Mesenchymal stem cell (in vitro differentiated cells and primary cell): ENCODE results near the gene CD46.
"Not testable (repeated sequence)": the region's sequence is repeated elsewhere in the genome, so short reads cannot be mapped to it uniquely, and the experiment has no call there.

Experiments used
- DNase-seq: peaks from one replicate; pipeline ENCODE4 v3.0.0-alpha.2; 2013
- H2AFZ ChIP-seq: one replicate; pipeline ENCODE4 v1.6.1; 2013; ENCODE audit warnings: low read depth, mild to moderate bottlenecking, control low read depth, inconsistent platforms, low read length, moderate library complexity
- H2AK5ac ChIP-seq: 2 replicates; pipeline ENCODE4 v1.6.1; 2013; ENCODE audit warnings: low read length, moderate library complexity, mild to moderate bottlenecking, inconsistent platforms; ENCODE audit not compliant: severe bottlenecking
- H2BK120ac ChIP-seq: one replicate; pipeline ENCODE4 v1.6.1; 2013; ENCODE audit warnings: low read depth, mild to moderate bottlenecking, inconsistent platforms, low read length, moderate library complexity
- H2BK12ac ChIP-seq, 2 experiments: one replicate each; pipeline ENCODE4 v1.6.1; 2013; ENCODE audit warnings: inconsistent platforms in 2 of 2, low read length in 2 of 2, mild to moderate bottlenecking in 2 of 2, moderate library complexity in 2 of 2, control low read depth in 1 of 2
- H2BK15ac ChIP-seq: one replicate; pipeline ENCODE4 v1.6.1; 2013; ENCODE audit warnings: mild to moderate bottlenecking, low read depth, inconsistent platforms; ENCODE audit not compliant: poor library complexity, severe bottlenecking
- H2BK5ac ChIP-seq: 2 replicates; pipeline ENCODE4 v1.6.1; 2013; ENCODE audit warnings: low read depth, mild to moderate bottlenecking, low read length, control low read depth, inconsistent platforms; ENCODE audit not compliant: poor library complexity, severe bottlenecking
- H3K14ac ChIP-seq, 2 experiments: one replicate each; pipeline ENCODE4 v1.6.1; 2013; ENCODE audit warnings: inconsistent platforms in 2 of 2, low read length in 2 of 2, control low read depth in 1 of 2, mild to moderate bottlenecking in 1 of 2, moderate library complexity in 1 of 2
- H3K18ac ChIP-seq, 2 experiments: one replicate each; pipeline ENCODE4 v1.6.1; 2013; ENCODE audit warnings: inconsistent platforms in 2 of 2, low read length in 2 of 2, control low read depth in 1 of 2, low read depth in 1 of 2, mild to moderate bottlenecking in 1 of 2
- H3K23ac ChIP-seq, 2 experiments: one replicate each; pipeline ENCODE4 v1.6.1; 2013; ENCODE audit warnings: inconsistent platforms in 2 of 2, low read length in 2 of 2, mild to moderate bottlenecking in 2 of 2, moderate library complexity in 2 of 2, control low read depth in 1 of 2
- H3K27ac ChIP-seq: 2 replicates; pipeline ENCODE4 v1.5.1; 2013; ENCODE audit warnings: mild to moderate bottlenecking, moderate library complexity, low read length, control low read depth, inconsistent platforms; ENCODE audit not compliant: poor library complexity, severe bottlenecking
- H3K27me3 ChIP-seq, 2 experiments: 2 replicates each; pipeline versions ENCODE4 v1.6.1 to v1.7.0; 2013; ENCODE audit warnings: low read length in 2 of 2, mild to moderate bottlenecking in 2 of 2, moderate library complexity in 2 of 2, control low read depth in 1 of 2, inconsistent platforms in 1 of 2; ENCODE audit not compliant: control insufficient read depth in 1 of 2, insufficient read depth in 1 of 2
- H3K36me3 ChIP-seq, 2 experiments: 2 replicates each; pipeline versions ENCODE4 v1.6.1 to v1.7.0; 2013; ENCODE audit warnings: low read length in 2 of 2, control low read depth in 1 of 2, inconsistent platforms in 1 of 2, low read depth in 1 of 2, mild to moderate bottlenecking in 1 of 2; ENCODE audit not compliant: insufficient read depth in 2 of 2, control insufficient read depth in 1 of 2
- H3K4ac ChIP-seq, 2 experiments: one replicate each; pipeline ENCODE4 v1.6.1; 2013; ENCODE audit warnings: inconsistent platforms in 2 of 2, low read length in 2 of 2, mild to moderate bottlenecking in 2 of 2, moderate library complexity in 2 of 2, control low read depth in 1 of 2, low read depth in 1 of 2
- H3K4me1 ChIP-seq: 2 replicates; pipeline ENCODE4 v1.6.1; 2013; ENCODE audit warnings: low read depth, low read length, control low read depth; ENCODE audit not compliant: control insufficient read depth, insufficient read depth
- H3K4me2 ChIP-seq: 2 replicates; pipeline ENCODE4 v1.6.1; 2013; ENCODE audit warnings: low read length, mild to moderate bottlenecking, inconsistent platforms; ENCODE audit not compliant: poor library complexity, severe bottlenecking
- H3K4me3 ChIP-seq, 2 experiments: 2 replicates each; pipeline versions ENCODE4 v1.5.1 to v1.7.0; 2013; ENCODE audit warnings: low read length in 2 of 2, mild to moderate bottlenecking in 2 of 2, control low read depth in 1 of 2, low read depth in 1 of 2; ENCODE audit not compliant: insufficient read depth in 1 of 2
- H3K79me1 ChIP-seq: replicated peaks from 2 replicates; pipeline ENCODE4 v1.6.1; 2013; ENCODE audit warnings: mild to moderate bottlenecking, control low read depth, low read length, inconsistent platforms; ENCODE audit not compliant: poor library complexity, severe bottlenecking
- H3K9ac ChIP-seq: 2 replicates; pipeline ENCODE4 v1.7.0; 2013; ENCODE audit warnings: mild to moderate bottlenecking, low read length, moderate library complexity
- H3K9me3 ChIP-seq: 2 replicates; pipeline ENCODE4 v1.7.0; 2013; ENCODE audit warnings: mild to moderate bottlenecking, low read length; ENCODE audit not compliant: control insufficient read depth
- H4K8ac ChIP-seq: one replicate; pipeline ENCODE4 v1.6.1; 2013; ENCODE audit warnings: inconsistent platforms, mild to moderate bottlenecking, low read length, moderate library complexity
- H4K91ac ChIP-seq: one replicate; pipeline ENCODE4 v1.6.1; 2013; ENCODE audit warnings: mild to moderate bottlenecking, low read length, inconsistent platforms
- WGBS: methylation state at CpG from one replicate; pipeline ENCODE4 v1.1.7; 2013; ENCODE audit warnings: mixed read lengths; 5-methylcytosine and 5-hydroxymethylcytosine counted together

The CD46 gene

DNA sequence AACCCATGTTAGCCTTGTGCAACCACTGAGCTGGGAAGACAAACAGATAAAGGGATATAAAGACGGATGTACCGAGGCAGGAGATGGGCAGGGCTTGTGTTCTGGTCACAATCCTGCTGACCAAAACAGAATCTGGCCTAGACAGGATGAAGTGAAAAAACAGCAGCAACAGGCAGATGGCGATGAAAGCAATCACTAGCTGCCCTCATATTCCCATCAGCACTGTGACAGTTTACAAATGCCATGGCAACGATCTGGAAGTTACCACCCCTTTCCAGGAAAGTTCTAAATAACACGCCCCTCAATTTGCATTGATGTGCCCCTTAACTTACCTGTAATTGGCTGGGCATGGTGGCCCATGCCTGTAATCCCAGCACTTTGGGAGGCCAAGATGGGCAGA is 40.6 kb upstream of the CD46 start:
- Histone ChIP-seq H2BK5ac (no peak overlapping the region), H3K36me3 (no peaks in the 10 kb centered on the region), H3K4ac (no peak overlapping the region), H3K4me3 (no peak overlapping the region), H3K23ac (no peak overlapping the region), H3K14ac (no peak overlapping the region), H2BK15ac (no peak overlapping the region), H3K9me3 (no peaks in the 10 kb centered on the region), H3K27ac (no peak overlapping the region), H2AK5ac (no peak overlapping the region), H2BK120ac (no peak overlapping the region), H3K4me2 (no peak overlapping the region), H4K91ac (no peak overlapping the region), H3K79me1 (no peaks in the 10 kb centered on the region), H3K9ac (no peak overlapping the region), H2BK12ac (no peak overlapping the region), H4K8ac (no peak overlapping the region), H3K4me1 (peaks cover 1% of the 10 kb centered on the region), H3K27me3 (no peaks in the 10 kb centered on the region), H3K18ac (no peak overlapping the region), H2AFZ (no peak overlapping the region)
- peak; percentile 45 for DNase-seq
- 78% methylated on average over 5 of the region's 5 CpGs for WGBS

DNA sequence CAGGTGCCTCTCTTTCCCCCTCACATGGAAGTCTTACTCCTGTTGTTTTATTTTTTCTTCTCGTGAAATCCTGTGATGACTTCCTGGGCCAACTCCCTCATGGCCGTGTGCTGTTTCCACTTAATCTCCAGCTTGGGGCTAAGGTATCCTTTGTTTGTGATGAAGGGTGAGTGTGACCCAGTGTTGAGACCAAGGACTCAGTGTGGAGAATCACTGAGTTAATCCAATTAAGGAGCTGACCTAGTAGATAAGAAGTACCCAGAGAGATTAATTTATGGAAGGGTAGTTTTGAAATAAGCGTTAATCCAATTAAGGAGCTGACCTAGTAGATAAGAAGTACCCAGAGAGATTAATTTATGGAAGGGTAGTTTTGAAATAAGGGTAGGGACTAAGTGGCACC is 39.2 kb upstream of the CD46 start:
- not testable (repeated sequence) for H2BK5ac ChIP-seq, H3K4me3 ChIP-seq, H4K8ac ChIP-seq, H3K27me3 ChIP-seq, H3K9me3 ChIP-seq, H2BK15ac ChIP-seq, H3K18ac ChIP-seq, H3K4ac ChIP-seq, H3K27ac ChIP-seq, H3K9ac ChIP-seq, H2AFZ ChIP-seq, H3K14ac ChIP-seq, H3K4me2 ChIP-seq, H3K36me3 ChIP-seq, H3K4me1 ChIP-seq, H2BK120ac ChIP-seq, H3K79me1 ChIP-seq, H3K23ac ChIP-seq, H4K91ac ChIP-seq, H2BK12ac ChIP-seq, DNase-seq, H2AK5ac ChIP-seq
- WGBS: 56% methylated on average over 3 of the region's 3 CpGs

DNA sequence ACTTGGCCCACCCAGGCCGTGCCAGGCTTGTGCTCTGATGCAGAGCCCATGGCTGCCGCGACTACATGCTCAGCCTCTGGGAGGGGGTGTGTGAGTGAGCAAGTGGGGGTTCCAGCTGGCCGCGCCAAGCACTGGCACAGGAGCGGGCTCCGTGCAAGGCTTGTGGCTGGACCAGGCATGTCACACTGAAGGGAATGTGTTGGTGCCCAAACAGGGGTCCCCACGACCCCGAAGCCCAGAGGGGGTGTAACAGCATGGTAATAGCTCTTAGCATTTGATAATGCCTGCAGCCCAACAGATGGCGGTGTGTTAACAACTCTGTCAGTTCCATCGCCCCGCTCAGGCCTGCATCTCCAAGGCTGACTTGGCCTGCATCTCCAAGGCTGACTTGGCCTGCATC is 38.3 kb upstream of the CD46 start:
- no peak overlapping the region for H3K27ac ChIP-seq
- H3K36me3 ChIP-seq: no peaks in the 10 kb centered on the region
- H3K9ac ChIP-seq: no peak overlapping the region
- no peak overlapping the region for H3K4me2 ChIP-seq
- H3K14ac ChIP-seq: no peak overlapping the region
- no peak overlapping the region for H3K4ac ChIP-seq
- H2BK15ac ChIP-seq: no peak overlapping the region
- H2BK120ac ChIP-seq: no peak overlapping the region
- H3K18ac ChIP-seq: no peak overlapping the region
- H2AK5ac ChIP-seq: no peak overlapping the region
- DNase-seq: no peak
- H2BK5ac ChIP-seq: no peak overlapping the region
- H2BK12ac ChIP-seq: no peak overlapping the region
- no peaks in the 10 kb centered on the region for H3K4me1 ChIP-seq
- no peak overlapping the region for H4K8ac ChIP-seq
- H3K9me3 ChIP-seq: no peaks in the 10 kb centered on the region
- H2AFZ ChIP-seq: no peak overlapping the region
- no peaks in the 10 kb centered on the region for H3K79me1 ChIP-seq
- no peak overlapping the region for H3K23ac ChIP-seq
- WGBS: 82% methylated on average over 12 of the region's 12 CpGs
- H4K91ac ChIP-seq: no peak overlapping the region
- no peaks in the 10 kb centered on the region for H3K27me3 ChIP-seq
- H3K4me3 ChIP-seq: no peak overlapping the region

DNA sequence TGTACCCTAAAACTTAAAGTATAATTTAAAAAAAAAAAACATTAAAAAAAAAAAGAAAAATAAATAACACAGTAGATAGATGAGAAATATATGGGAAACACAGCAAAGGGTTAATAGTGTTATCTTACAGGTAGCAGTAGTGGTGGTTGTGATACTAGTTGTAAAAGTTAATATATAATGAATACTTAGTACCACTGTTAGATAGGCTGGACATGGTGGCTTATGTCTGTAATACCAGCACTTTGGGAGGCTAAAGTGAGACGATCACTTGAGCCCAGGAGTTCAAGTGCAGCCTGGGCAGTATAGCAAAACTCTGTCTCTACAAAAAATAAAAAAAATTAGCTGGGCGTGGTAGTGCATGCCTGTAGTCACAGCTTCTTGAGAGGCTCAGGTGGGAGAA is 32.6 kb upstream of the CD46 start:
- H3K4me1 ChIP-seq: no peaks in the 10 kb centered on the region
- no peak overlapping the region for H3K9ac ChIP-seq
- H4K8ac ChIP-seq: no peak overlapping the region
- H3K4me3 ChIP-seq: no peak overlapping the region
- no peak overlapping the region for H4K91ac ChIP-seq
- no peak overlapping the region for H3K4me2 ChIP-seq
- no peak overlapping the region for H3K27ac ChIP-seq
- H3K4ac ChIP-seq: no peak overlapping the region
- no peaks in the 10 kb centered on the region for H3K36me3 ChIP-seq
- H2BK15ac ChIP-seq: no peak overlapping the region
- H3K79me1 ChIP-seq: no peaks in the 10 kb centered on the region
- H3K18ac ChIP-seq: no peak overlapping the region
- no peak overlapping the region for H2BK120ac ChIP-seq
- no peak overlapping the region for H3K14ac ChIP-seq
- no peak overlapping the region for H2AK5ac ChIP-seq
- WGBS: 100% methylated on average over 2 of the region's 2 CpGs
- DNase-seq: no peak
- H2BK12ac ChIP-seq: no peak overlapping the region
- no peak overlapping the region for H2BK5ac ChIP-seq
- no peak overlapping the region for H2AFZ ChIP-seq
- H3K27me3 ChIP-seq: no peaks in the 10 kb centered on the region
- H3K9me3 ChIP-seq: peaks cover 5% of the 10 kb centered on the region
- H3K23ac ChIP-seq: no peak overlapping the region
